ENCODE data around the gene PRKAR2A.
"Not testable (repeated sequence)": the region's sequence is repeated elsewhere in the genome, so short reads cannot be mapped to it uniquely, and the experiment has no call there.

PRKAR2A gene

GRCh38 chr3:48835650-48836366 is 11.9 kb downstream of the PRKAR2A start:
- DNase-seq (ENCODE audit: low read depth): no peak

- DNase-seq (ENCODE audit: low read depth): no peak
Measured at GRCh38 chr3:48832684-48833083, 15.0 kb downstream of the PRKAR2A start.

- no peak for DNase-seq (ENCODE audit: low read depth)
Measured at GRCh38 chr3:48830715-48831114, 17.0 kb downstream of the PRKAR2A start.

- DNase-seq (ENCODE audit: low read depth): not testable (repeated sequence)
Measured at GRCh38 chr3:48829525-48829924, 18.1 kb downstream of the PRKAR2A start.

GRCh38 chr3:48827874-48828273 is 19.8 kb downstream of the PRKAR2A start:
- not testable (repeated sequence) for DNase-seq (ENCODE audit: low read depth)

GRCh38 chr3:48826451-48826850 is 21.2 kb downstream of the PRKAR2A start:
- DNase-seq (ENCODE audit: low read depth): no peak

- no peak for DNase-seq (ENCODE audit: low read depth)
Measured at GRCh38 chr3:48820612-48821324, 26.9 kb downstream of the PRKAR2A start.

- DNase-seq (ENCODE audit: low read depth): no peak
Measured at GRCh38 chr3:48819234-48820221, 28.1 kb downstream of the PRKAR2A start.

GRCh38 chr3:48811524-48811923 is 36.1 kb downstream of the PRKAR2A start:
- no peak for DNase-seq (ENCODE audit: low read depth)

- no peak for DNase-seq (ENCODE audit: low read depth)
Measured at GRCh38 chr3:48804930-48805329, 42.7 kb downstream of the PRKAR2A start.

GRCh38 chr3:48800831-48801230 is 46.8 kb downstream of the PRKAR2A start:
- not testable (repeated sequence) for DNase-seq (ENCODE audit: low read depth)

GRCh38 chr3:48798998-48799397 is 48.7 kb downstream of the PRKAR2A start:
- no peak for DNase-seq (ENCODE audit: low read depth)

- DNase-seq (ENCODE audit: low read depth): no peak
Measured at GRCh38 chr3:48797626-48798025, 50.0 kb downstream of the PRKAR2A start.

GRCh38 chr3:48795997-48796732 is 51.5 kb downstream of the PRKAR2A start:
- no peak for DNase-seq (ENCODE audit: low read depth)

- DNase-seq (ENCODE audit: low read depth): not testable (repeated sequence)
Measured at GRCh38 chr3:48793484-48793883, 54.2 kb downstream of the PRKAR2A start.

- no peak for DNase-seq (ENCODE audit: low read depth)
Measured at GRCh38 chr3:48789665-48790064, 58.0 kb downstream of the PRKAR2A start.

- DNase-seq (ENCODE audit: low read depth): no peak
Measured at GRCh38 chr3:48788544-48789162, 59.0 kb downstream of the PRKAR2A start.

- DNase-seq (ENCODE audit: low read depth): no peak
Measured at GRCh38 chr3:48784426-48785120, 63.1 kb downstream of the PRKAR2A start.

GRCh38 chr3:48783304-48783703 is 64.4 kb downstream of the PRKAR2A start:
- no peak for DNase-seq (ENCODE audit: low read depth)

GRCh38 chr3:48782046-48782445 is 65.6 kb downstream of the PRKAR2A start:
- no peak for DNase-seq (ENCODE audit: low read depth)

- DNase-seq (ENCODE audit: low read depth): not testable (repeated sequence)
Measured at GRCh38 chr3:48778565-48778964, 69.1 kb downstream of the PRKAR2A start.
